Activated CD8-positive, alpha-beta memory T cell treated with anti-CD3 and anti-CD28 coated beads, Interleukin-2, amount 50 U/mL, for 1 hour (primary cell): ENCODE data around the gene FUS.
"Not testable (repeated sequence)": the region's sequence is repeated elsewhere in the genome, so short reads cannot be mapped to it uniquely, and the experiment has no call there.

Source experiments
- DNase-seq: peaks from one replicate; pipeline ENCODE4 v3.0.0-alpha.2; 2020; ENCODE audit errors: extremely low read depth

Gene FUS

GRCh38 chr16:31186930-31187807 is 7.2 kb downstream of the FUS start:
- no peak for DNase-seq

- no peak for DNase-seq
These were observed 7.9 kb downstream of the FUS start for GRCh38 chr16:31187808-31188189.

- DNase-seq: no peak
These were observed 8.8 kb downstream of the FUS start for GRCh38 chr16:31188450-31189411.

GRCh38 chr16:31189412-31189778 is 9.5 kb downstream of the FUS start:
- no peak for DNase-seq

GRCh38 chr16:31190061-31190460 is 10.1 kb downstream of the FUS start:
- DNase-seq: no peak

GRCh38 chr16:31190818-31191444 is 11.0 kb downstream of the FUS start:
- DNase-seq: no peak

- DNase-seq: no peak
These were observed 11.9 kb downstream of the FUS start for GRCh38 chr16:31191697-31192428.

- DNase-seq: no peak
These were observed 13.1 kb downstream of the FUS start for GRCh38 chr16:31192856-31193642.

GRCh38 chr16:31193874-31194273 is 13.9 kb downstream of the FUS start:
- no peak for DNase-seq

- no peak for DNase-seq
These were observed 15.0 kb downstream of the FUS start for GRCh38 chr16:31194898-31195297.

- DNase-seq: not testable (repeated sequence)
These were observed 15.9 kb downstream of the FUS start for GRCh38 chr16:31195861-31196260.

- no peak for DNase-seq
These were observed 16.6 kb downstream of the FUS start for GRCh38 chr16:31196324-31197088.

- no peak for DNase-seq
These were observed 18.4 kb downstream of the FUS start for GRCh38 chr16:31198207-31198882.

- DNase-seq: no peak
These were observed 19.6 kb downstream of the FUS start for GRCh38 chr16:31199430-31200041.

- not testable (repeated sequence) for DNase-seq
These were observed 20.2 kb downstream of the FUS start for GRCh38 chr16:31200111-31200510.

GRCh38 chr16:31200821-31201568 is 21.1 kb downstream of the FUS start:
- DNase-seq: peak; percentile 36

GRCh38 chr16:31201582-31202413 is 21.9 kb downstream of the FUS start:
- no peak for DNase-seq
